NCI-H2196 (cell line): Measurements from ENCODE around the gene SPINK7.
"Not testable (repeated sequence)": the region's sequence is repeated elsewhere in the genome, so short reads cannot be mapped to it uniquely, and the experiment has no call there.

Experiments used
- DNase-seq: peaks from one replicate; lab custom pipeline; 2025; ENCODE audit not compliant: unreplicated experiment; lab: John Stamatoyannopoulos, UW

SPINK7 gene

DNA sequence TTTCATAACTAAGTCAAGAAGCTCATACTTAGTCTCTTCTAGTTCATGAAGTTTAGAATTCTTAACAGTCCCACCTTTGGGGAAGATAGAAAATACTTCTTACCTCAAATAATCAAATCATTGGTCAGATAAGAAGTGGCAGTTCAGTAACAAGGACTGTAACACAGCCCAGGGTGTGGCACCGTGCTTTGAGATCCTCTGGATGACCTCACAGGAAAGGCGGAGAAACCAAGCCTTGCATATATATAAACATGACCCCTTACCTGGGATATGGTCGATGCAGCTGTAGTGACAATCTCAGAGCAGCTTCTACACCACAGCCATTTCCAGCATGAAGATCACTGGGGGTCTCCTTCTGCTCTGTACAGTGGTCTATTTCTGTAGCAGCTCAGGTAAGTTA is at the start of gene SPINK7:
Gene SPINK7 (plus strand): TSS at position 271 of the 400 bp plus-strand sequence. CDS start 61 bp downstream, at position 332.
- DNase-seq, result no peak

DNA sequence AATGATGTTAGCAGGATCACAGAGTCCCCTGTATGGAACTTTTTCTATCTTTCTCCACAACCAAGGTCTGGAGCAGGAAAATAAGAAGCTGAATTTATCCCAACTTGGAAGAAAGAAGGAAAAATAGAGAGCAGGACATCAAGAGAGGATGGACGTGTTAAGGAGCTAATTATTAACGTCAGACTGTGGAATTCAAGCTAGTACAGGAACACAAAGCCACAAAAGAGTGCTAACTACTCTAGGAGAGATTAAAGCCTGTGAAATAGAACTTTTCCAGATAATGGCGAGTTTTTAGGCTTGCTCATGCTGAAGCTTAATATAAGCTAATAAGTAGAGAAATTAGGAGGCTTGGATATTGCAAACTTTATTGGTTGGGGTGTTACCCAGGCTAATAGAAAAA is 44.3 kb upstream of the SPINK7 start:
- DNase-seq, result no peak

DNA sequence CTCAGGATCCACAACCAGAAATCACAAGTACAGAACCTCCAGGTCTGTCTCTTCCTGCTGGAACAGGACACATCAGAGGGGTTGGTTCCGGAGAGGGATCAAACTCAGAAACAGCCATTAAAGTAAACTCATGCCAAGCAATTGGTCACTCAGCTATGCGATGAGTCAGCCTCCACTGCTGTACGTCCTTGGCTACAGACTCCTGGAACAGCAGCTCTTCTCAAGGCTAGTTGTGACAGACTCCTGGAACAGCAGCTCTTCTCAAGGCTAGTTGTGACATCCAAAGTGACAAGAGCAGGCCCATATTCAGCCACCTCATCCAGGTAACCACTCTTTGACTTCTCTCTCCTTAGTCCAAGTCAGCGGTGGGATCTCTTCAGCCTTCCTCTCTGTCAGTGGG is 43.7 kb upstream of the SPINK7 start, which contains the start of gene SPINK13:
Gene SPINK13 (plus strand): TSS at position 229 of the 400 bp plus-strand sequence. CDS start 1,279 bp downstream, outside the sequence.
- no peak for DNase-seq

DNA sequence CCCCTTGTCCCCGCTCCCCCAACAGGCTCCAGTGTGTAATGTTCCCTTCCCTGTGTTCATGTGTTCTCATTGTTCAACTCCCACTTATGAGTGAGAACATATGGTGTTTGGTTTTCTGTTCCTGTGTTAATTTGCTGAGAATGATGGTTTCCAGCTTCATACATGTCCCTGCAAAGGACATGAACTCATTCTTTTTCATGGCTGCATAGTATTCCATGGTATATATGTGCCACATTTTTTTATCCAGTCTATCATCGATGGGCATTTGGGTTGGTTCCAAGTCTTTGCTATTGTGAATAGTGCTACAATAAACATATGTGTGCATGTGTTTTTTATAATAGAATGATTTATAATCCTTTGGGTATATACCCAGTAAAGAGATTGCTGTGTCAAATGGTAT is 37.1 kb upstream of the SPINK7 start:
- not testable (repeated sequence) for DNase-seq

- DNase-seq, result not testable (repeated sequence)
Measured at GRCh38 chr5:148280893-148281292, 31.3 kb upstream of the SPINK7 start.

DNA sequence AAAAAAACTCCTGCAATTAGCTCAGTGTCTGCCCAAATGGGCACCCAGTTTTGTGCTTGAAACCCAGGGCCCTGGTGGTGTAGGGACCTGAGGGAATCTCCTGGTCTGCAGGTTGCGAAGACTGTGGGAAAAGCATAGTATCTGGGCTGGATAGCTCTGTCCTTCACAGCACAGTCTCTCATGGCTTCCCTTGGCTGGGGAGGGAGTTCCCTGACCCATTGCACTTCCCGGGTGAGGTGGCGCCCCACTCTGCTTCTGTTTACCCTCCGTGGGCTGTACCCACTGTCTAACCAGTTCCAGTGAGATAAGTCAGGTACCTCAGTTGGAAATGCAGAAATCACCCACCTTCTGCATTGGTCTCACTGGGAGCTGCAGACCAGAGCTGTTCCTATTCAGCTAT is 30.9 kb upstream of the SPINK7 start:
- not testable (repeated sequence) for DNase-seq

DNA sequence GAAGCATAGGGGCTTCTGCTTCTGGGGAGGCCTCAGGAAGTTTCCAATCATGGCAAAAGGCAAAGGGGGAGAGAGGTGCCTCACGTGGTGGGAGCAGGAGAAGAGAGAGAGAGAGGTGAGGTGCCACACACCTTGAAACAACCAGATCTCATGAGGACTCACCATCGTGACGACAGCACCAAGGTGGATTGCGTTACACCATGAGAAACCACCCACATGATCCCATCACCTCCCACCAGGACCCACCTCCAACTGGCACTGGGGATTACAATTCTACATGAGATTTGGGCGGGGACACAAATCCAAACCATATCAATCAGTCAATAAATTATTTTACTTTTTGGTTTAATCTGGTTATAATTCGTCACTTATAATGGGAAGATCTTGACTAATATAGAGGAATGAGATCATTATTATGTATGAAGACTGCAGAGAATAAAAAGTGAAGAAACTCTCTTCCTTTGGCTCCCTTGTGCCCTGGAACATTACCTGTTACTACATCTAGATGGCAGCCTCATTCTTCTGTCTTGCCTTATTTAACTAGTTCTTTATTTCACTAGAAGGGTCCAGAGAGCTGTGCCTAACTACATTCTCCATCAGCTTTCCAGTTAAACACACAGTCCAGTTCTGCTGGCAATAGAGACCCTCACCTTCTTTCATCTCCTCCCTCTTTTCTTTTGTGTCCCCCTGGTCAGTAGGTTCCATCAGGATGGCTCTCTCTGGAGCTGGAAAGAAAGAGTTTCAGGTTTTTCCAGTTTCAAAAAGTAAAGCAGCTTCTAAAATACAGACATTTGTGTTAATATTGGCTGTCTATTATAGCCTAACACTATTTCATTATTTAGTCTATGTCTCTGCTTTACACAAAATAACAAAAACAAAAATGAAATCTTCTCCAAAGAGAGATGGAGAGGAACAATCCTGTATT is 21.7 kb upstream of the SPINK7 start:
- peak; percentile 15 for DNase-seq

GRCh38 chr5:148297731-148298130 is 14.5 kb upstream of the SPINK7 start:
- DNase-seq, result no peak

- DNase-seq, result no peak
Measured at GRCh38 chr5:148306446-148306845, 5.8 kb upstream of the SPINK7 start.

GRCh38 chr5:148309019-148309418 is 3.2 kb upstream of the SPINK7 start:
- DNase-seq, result no peak

GRCh38 chr5:148309746-148310145 is 2.5 kb upstream of the SPINK7 start:
- no peak for DNase-seq

DNA sequence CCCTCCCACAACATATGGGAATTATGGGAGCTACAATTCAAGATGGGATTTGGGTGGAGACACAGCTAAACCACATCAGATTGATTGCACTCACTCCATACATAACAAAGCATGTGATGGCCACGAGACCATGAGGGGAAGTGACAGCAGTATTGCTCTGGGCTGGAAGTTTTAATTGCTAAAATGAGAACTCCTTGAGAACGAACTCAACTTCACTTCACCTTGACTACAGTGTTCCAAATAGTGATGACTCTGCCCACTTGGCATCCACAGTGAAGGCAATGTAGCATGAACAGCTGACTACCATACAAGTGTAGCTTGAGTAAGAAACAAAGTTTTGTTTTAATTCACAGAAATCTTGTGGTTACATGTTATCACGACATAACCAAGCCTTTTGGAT is 739 bp upstream of the SPINK7 start:
- no peak for DNase-seq

GRCh38 chr5:148314187-148314586 is 2.0 kb downstream of the SPINK7 start:
- no peak for DNase-seq

- DNase-seq, result no peak
Measured at GRCh38 chr5:148314731-148315130, 2.5 kb downstream of the SPINK7 start.

DNA sequence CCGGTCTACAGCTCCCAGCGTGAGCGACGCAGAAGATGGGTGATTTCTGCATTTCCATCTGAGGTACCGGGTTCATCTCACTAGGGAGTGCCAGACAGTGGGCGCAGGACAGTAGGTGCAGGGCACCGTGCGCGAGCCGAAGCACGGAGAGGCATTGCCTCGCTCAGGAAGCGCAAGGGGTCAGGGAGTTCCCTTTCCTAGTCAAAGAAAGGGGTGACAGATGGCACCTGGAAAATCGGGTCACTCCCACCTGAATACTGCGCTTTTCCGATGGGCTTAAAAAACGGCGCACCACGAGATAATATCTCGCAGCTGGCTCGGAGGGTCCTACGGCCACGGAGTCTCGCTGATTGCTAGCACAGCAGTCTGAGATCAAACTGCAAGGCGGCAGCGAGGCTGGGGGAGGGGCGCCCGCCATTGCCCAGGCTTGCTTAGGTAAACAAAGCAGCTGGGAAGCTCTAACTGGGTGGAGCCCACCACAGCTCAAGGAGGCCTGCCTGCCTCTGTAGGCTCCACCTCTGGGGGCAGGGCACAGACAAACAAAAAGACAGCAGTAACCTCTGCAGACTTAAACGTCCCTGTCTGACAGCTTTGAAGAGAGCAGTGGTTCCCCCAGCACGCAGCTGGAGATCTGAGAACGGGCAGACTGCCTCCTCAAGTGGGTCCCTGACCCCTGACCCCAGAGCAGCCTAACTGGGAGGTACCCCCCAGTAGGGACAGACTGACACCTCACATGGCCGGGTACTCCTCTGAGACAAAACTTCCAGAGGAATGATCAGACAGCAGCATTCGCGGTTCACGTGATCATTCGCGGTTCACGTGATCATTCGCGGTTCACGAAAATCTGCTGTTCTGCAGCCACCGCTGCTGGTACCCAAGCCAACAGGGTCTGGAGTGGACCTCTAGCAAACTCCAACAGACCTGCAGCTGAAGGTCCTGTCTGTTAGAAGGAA is 8.1 kb downstream of the SPINK7 start:
- DNase-seq, result peak; percentile 12

GRCh38 chr5:148333262-148333849 is 21.1 kb downstream of the SPINK7 start:
- DNase-seq, result no peak

- no peak for DNase-seq
Measured at GRCh38 chr5:148335259-148335658, 23.0 kb downstream of the SPINK7 start, which contains the start of gene SPINK9. Gene SPINK9, plus strand, starts transcription at chr5:148335559. Its CDS starts 55 bp downstream, at chr5:148335614.

DNA sequence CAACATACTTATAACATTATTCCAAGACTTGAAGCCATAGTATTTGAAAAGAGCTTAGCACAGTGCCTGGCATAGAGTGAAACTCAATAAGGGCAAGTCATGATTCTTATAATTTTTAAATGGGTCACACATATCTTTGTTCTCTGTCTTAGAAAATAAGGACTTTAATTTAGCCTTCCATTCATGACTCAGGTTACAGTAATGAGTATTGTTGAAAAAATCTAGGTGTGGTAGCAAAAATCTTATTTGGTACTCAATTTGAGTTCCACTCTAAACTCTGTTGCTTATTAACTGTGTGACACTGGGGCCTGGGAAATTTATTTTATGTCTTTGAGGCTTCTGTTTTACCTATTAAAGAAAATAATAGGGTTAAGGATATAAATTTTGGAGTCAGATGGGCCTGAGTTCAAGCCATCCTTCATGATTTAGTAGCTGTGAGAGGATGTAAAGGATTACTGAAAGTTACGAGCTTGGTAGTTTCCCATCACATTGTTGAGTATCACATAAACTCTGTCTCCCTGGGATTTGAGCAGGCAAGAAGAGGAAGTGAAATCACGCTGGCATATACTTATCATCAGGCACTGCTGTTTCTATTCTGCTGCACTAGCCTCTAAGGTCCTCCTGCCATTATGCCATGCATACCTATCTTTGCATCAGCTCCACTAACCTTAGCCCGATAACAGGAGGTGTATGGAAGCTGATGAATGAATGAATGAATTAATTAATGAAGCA is 24.6 kb downstream of the SPINK7 start:
- DNase-seq, result no peak

DNA sequence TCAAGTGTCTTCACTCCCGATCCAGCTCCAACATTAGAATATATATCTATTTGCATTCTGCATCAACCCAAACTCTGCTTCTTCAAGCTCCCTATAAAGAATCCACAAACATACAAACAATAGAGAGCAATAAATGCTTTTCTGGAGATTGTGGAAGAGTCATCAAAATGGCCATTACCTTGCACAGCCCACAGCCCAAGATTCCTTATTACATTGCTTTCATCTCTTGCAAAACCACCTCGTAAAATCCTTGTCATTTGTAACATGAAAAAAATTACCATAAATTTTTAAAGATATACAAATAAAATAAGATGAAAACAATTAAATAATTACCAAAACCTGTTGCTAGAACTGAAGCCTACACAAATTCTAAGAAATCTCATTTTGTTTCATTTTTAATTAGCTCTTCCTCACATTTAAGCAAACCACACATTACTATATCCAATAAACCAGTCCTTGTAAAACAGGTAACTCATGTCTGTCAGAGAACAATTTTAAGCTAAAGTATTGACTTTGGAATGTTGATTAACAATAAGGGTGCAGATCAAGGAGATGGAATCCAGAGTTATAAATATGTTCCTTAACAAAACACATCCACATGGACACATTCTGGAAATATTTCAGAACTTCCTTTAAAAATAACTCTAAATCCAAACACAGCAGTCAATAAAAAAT is 30.3 kb downstream of the SPINK7 start:
- no peak for DNase-seq

DNA sequence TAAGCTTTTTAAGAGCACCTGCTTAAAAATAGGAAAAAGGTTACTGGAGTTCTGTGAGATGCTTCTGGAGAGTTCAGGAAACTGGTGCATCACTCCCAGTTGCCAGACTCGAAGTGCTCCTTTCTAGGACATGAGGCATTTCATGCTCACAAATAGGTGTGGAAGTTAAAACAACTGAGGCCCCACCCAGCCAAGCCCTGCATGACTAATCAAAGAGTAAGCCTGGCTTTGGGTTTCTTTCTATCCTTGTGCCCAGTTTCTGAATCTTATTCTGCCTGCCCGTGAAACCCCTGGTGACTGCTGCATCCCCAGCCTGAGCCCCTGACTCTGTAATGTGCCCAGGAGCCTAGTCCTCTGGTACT is 30.8 kb downstream of the SPINK7 start:
- DNase-seq, result no peak
